ENCODE measurements around the gene MIA.
"Not testable (repeated sequence)": the region's sequence is repeated elsewhere in the genome, so short reads cannot be mapped to it uniquely, and the experiment has no call there.

Gene MIA

DNA sequence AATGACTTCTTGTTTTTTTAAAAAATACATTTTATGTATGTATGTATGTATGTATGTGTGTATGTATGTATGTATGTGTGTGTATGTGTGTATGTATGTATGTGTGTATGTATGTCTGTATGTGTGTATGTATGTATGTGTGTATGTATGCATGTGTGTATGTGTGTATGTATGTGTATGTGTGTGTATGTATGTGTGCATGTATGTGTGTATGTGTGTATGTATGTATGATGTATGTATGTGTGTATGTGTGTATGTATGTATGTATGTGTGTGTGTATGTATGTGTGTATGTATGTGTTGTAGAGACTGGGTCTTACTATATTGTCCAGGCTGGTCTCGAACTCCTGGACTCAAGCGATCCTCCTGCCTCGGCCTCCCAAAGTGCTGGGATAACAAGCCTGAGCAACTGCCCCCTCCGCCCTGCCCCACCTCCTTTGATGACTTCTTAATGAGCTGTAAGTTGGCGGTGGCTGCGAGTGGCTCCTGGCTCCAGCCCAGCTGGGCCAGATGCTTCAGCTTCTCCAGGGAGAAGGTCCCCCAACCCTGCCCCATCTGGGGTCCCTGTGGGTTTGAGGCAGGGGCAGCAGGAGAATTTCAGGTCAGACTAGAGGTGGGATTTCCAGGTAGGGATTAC, 50.3 kb downstream of the MIA start:
- DNase-seq: not testable (repeated sequence)

DNA sequence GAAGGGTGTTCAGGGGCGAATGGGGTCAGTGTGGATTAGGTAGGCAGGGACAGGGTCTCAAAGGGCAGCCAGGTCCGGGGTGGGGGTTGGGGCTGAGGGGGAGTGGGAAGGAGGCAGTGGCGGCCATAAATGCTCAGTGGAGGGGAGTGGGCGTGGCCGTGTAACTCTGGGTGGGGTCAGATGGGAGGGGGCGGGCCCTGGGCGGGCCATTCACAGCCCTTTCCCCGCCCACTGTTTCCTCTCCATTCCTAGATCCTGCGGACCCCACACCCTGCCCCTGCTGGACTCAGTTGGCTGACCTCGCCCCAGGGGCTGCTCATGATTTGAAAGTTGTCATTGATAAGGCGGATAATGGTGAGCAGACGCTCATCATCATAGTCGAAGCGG, 51.0 kb downstream of the MIA start:
- not testable (repeated sequence) for DNase-seq

DNA sequence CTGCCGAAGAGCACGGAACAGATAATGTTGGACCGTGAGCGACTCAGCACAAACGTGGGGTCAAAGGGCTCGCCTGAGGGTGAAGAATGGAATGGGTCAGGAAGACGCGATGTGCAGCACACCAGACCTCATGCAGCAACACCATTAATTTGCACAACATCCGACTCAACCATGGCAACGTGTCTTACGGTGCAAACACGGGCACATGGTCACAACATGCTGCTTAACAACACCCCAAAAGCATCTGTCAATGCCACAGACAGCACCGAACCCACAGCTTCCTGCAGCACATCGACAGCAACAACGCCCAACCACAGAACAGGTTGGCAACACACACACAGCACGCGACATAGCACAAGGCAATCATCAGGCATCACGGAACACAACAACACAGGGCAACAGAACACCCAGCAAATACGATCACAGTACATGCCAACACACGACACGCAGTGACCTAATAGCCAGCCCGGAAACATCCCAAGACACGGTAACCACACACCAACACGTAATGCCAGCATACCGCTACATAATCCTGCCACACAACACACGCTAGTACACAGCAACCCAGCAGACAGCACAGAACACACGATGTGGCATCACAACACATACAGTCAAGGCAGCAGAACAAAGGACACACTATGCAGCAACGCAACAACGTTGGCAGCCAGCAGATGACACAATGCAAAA, 51.5 kb downstream of the MIA start:
- DNase-seq: not testable (repeated sequence)
